Measurements from ENCODE around the gene ZNF593OS.

The ZNF593OS gene

GRCh38 chr1:26184883-26185282, 13.3 kb upstream of the ZNF593OS start:
- no peak for DNase-seq (ENCODE audit: low read depth)
- TF ChIP-seq, protein P1, sequence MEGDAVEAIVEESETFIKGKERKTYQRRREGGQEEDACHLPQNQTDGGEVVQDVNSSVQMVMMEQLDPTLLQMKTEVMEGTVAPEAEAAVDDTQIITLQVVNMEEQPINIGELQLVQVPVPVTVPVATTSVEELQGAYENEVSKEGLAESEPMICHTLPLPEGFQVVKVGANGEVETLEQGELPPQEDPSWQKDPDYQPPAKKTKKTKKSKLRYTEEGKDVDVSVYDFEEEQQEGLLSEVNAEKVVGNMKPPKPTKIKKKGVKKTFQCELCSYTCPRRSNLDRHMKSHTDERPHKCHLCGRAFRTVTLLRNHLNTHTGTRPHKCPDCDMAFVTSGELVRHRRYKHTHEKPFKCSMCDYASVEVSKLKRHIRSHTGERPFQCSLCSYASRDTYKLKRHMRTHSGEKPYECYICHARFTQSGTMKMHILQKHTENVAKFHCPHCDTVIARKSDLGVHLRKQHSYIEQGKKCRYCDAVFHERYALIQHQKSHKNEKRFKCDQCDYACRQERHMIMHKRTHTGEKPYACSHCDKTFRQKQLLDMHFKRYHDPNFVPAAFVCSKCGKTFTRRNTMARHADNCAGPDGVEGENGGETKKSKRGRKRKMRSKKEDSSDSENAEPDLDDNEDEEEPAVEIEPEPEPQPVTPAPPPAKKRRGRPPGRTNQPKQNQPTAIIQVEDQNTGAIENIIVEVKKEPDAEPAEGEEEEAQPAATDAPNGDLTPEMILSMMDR (IDR thresholded peaks at IDR 0.05; ENCODE audit: insufficient read depth, low read depth, low read length, missing control alignments), result no peak
- H3K4me3 ChIP-seq (ENCODE audit: low read depth, low read length), result no peak overlapping the region

- TF ChIP-seq, protein P1 (IDR thresholded peaks at IDR 0.05; ENCODE audit: insufficient read depth, low read depth, low read length, missing control alignments), result no peak
- no peak overlapping the region for H3K4me3 ChIP-seq (ENCODE audit: low read depth, low read length)
These were observed 12.5 kb upstream of the ZNF593OS start for GRCh38 chr1:26184086-26184485.

GRCh38 chr1:26182383-26182696, 10.7 kb upstream of the ZNF593OS start:
- no peak for DNase-seq (ENCODE audit: low read depth)
- TF ChIP-seq, protein P1 (IDR thresholded peaks at IDR 0.05; ENCODE audit: insufficient read depth, low read depth, low read length, missing control alignments), result no peak

More at GRCh38 chr1:26184086-26184485, 12.5 kb upstream of the ZNF593OS start:
- DNase-seq (ENCODE audit: low read depth), result no peak

DNA sequence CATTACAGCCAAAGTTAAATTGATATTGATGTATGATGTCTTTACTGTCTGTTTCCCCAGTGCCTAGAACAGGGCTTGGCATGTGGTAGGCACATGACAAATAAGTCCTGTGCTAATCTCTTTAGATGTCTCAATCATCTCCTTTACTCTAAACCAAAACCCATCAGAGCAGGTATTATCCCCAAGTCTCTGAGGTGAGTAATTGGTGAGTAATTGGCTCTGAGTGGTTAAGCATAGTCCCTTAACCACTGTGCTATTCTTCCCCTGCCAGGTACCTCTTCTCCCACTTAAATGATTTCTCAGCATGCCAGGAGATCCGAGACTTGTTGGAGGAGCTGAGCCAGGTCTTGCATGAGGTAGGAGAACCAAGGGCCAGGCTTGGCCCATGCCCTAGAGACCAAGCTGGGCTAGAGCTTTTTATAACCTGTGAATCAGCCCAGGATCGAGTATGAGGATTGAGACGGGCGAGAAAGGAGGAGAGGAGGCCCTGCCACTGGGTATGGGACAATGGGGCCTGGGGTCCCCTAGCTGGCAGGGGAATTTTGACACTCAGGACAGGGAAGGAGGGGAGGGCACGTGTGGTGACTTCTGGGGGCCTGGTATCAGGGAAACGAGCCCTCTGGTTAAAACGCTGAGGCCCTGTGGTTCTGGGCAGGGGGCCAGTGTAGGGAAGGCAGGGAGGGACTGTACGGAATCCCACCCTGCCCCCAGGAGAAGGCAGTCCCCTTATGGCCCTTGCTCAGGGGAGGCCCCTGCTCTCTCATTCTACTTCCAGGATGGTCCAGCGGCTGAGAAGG, 10.2 kb upstream of the ZNF593OS start:
- no peak overlapping the region for H3K4me3 ChIP-seq (ENCODE audit: low read depth, low read length)
- no peak for DNase-seq (ENCODE audit: low read depth)

More at GRCh38 chr1:26182383-26182696, 10.7 kb upstream of the ZNF593OS start:
- H3K4me3 ChIP-seq (ENCODE audit: low read depth, low read length), result no peak overlapping the region

DNA sequence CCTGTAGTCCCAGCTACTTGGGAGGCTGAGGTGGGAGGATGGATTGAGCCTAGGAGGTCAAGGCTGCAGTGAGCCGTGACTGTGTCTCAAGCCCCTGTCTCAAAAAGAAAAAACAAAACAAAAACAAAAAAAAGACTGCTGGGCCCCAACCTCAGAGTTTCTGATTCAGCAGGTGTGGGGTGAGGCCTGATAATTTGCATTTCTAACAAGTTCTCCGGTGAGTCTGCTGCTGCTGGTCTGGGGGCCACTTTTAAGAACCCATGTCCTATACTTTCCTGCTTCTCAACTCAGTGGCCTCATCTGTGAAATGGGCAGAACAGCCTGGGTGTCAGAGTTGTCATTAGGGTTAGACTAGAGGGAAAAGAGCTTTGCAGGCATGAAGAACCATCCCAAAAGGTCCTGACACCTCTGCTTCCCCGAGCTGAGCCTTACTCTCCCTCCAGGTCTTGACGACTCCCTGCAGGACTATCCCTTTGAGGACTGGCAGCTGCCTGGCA, 8.4 kb upstream of the ZNF593OS start:
- peak; percentile 47 for DNase-seq (ENCODE audit: low read depth)
- TF ChIP-seq, protein P1 (IDR thresholded peaks at IDR 0.05; ENCODE audit: insufficient read depth, low read depth, low read length, missing control alignments), result no peak

More for the DNA sequence above, 10.2 kb upstream of the ZNF593OS start:
- TF ChIP-seq, protein P1 (IDR thresholded peaks at IDR 0.05; ENCODE audit: insufficient read depth, low read depth, low read length, missing control alignments), result no peak

DNA sequence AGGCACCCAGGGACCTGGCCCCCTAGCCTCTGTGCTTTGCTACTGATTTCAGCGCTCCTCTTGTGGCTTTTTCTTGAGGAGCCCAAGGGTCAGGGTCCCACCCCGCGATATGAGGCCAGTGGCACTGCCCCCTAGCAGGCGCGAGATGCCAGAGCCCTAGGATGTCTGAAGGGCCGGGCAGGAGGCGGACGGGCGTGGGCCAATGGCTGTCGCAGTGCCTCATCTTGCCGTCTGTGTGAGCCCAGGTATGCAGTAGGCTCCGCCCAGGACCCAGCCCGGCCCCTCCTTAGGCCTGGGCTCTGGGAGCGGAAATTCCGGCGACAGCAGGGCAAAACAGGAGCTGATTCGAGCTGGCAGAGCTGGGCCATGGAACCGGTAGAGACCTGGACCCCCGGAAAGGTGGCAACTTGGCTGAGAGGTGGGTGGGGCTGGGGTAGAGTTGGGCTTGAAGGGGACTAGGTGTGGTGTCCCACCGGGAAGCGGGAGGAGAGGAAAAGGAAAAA, 5.6 kb upstream of the ZNF593OS start, which contains the start of gene CNKSR1:
Gene CNKSR1 (plus strand): TSS at position 310 of the 503 bp plus-strand sequence. CDS start 57 bp downstream, at position 367.
- DNase-seq (ENCODE audit: low read depth), result no peak
- TF ChIP-seq, protein P1 (IDR thresholded peaks at IDR 0.05; ENCODE audit: insufficient read depth, low read depth, low read length, missing control alignments), result no peak
- H3K4me3 ChIP-seq (ENCODE audit: low read depth, low read length), result no peak within 1 kb of the TSS

More for the DNA sequence above, 8.4 kb upstream of the ZNF593OS start:
- no peak overlapping the region for H3K4me3 ChIP-seq (ENCODE audit: low read depth, low read length)

All from GM12865 (cell line).